Measurements from ENCODE around the gene DIS3L2. TPM values are rescaled to one million over a fixed set of nuclear protein-coding genes. Genes with fewer than 3 reads are reported as not detected.

DIS3L2 gene
- total and polyA plus RNA-seq, 2 experiments from 2014 or later = 15.2 to 25.3 TPM

GRCh38 chr2:232269867-232270266 lies 308.4 kb downstream of the DIS3L2 start:
- Histone ChIP-seq H3K9me2 (ENCODE audit: insufficient read depth) (no peaks in the 10 kb centered on the region), H3K27ac (ENCODE audit: low read depth) (no peak overlapping the region), H3K4me2 (no peak overlapping the region), H3K4me1 (ENCODE audit: insufficient read depth) (no peaks in the 10 kb centered on the region; the same call in 1 of the 2 replicates), H3K36me3 (ENCODE audit: insufficient read depth) (no peaks in the 10 kb centered on the region), H3K79me2 (replicated peaks; ENCODE audit: insufficient read depth) (no peaks in the 10 kb centered on the region), H4K20me1 (replicated peaks; ENCODE audit: insufficient read depth) (0 out of 2 replicates have a peak, but pooled peaks cover 7% of the 10 kb centered on the region), H3F3A (replicated peaks; ENCODE audit: low read depth) (no peaks in the 10 kb centered on the region), H3K27me3 (ENCODE audit: insufficient read depth) (no peaks in the 10 kb centered on the region), H2AFZ (no peak overlapping the region), H3K4me3 (no peak overlapping the region)
- no peaks in the 10 kb centered on the region for H3K36me3 Mint-ChIP-seq (ENCODE audit: low read depth)
- DNase-seq (ENCODE audit: low spot score) (peak; percentile 36), ATAC-seq (peak; percentile 75)
- TF ChIP-seq CTCF (conservative IDR thresholded peaks at IDR 0.05; ENCODE audit: low read depth in 2 of 2) (no peak), ETS1 (IDR thresholded peaks at IDR 0.05) (no peak), ZNF331 (CRISPR knock-in tag; IDR thresholded peaks at IDR 0.05; ENCODE audit: low read depth) (no peak), JUNB (IDR thresholded peaks at IDR 0.05; ENCODE audit: unreplicated experiment) (no peak), POLR2AphosphoS5 (IDR thresholded peaks at IDR 0.05; ENCODE audit: low read depth) (no peak), CREB1 (CRISPR knock-in tag; IDR thresholded peaks at IDR 0.05; ENCODE audit: low read depth) (no peak), ZNF114 (CRISPR knock-in tag; IDR thresholded peaks at IDR 0.05) (no peak), STAT1 (IDR thresholded peaks at IDR 0.05; ENCODE audit: unreplicated experiment) (no peak), ZNF462 (CRISPR knock-in tag; IDR thresholded peaks at IDR 0.05) (no peak), EZH2phosphoT487 (IDR thresholded peaks at IDR 0.05; ENCODE audit: unreplicated experiment) (no peak)
- H3K27me3 Mint-ChIP-seq (ENCODE audit: insufficient read depth, low read depth, poor library complexity) = no peaks in the 10 kb centered on the region
- no peak overlapping the region for H3K4me3 Mint-ChIP-seq
- H3K4me1 Mint-ChIP-seq = peaks cover 21% of the 10 kb centered on the region
- no peak overlapping the region for H3K27ac Mint-ChIP-seq
- H3K9me3 Mint-ChIP-seq = no peaks in the 10 kb centered on the region
